ENCODE results near the gene SFRP5.
A peak's percentile ranks its signal among the peaks of the same experiment; 100 is the strongest.

The SFRP5 gene

GRCh38 chr10:97800474-97800873 is 28.7 kb upstream of the SFRP5 start:
- in situ Hi-C loops (cut with HindIII; ENCODE audit: low sequenced_read_pairs): no loop called here
- no peak overlapping the region for H3K4me3 ChIP-seq (ENCODE audit: low read depth, low read length)
- no peak for DNase-seq (ENCODE audit: low read depth, low spot score)
- TF ChIP-seq CTCF (IDR thresholded peaks at IDR 0.05; ENCODE audit: low read depth, low read length): no peak

GRCh38 chr10:97798958-97799610 is 27.3 kb upstream of the SFRP5 start:
- no peak overlapping the region for H3K4me3 ChIP-seq (ENCODE audit: low read depth, low read length)
- in situ Hi-C loops (cut with HindIII; ENCODE audit: low sequenced_read_pairs): no loop called here
- DNase-seq (ENCODE audit: low read depth, low spot score): no peak
- no peak for TF ChIP-seq CTCF (IDR thresholded peaks at IDR 0.05; ENCODE audit: low read depth, low read length)

- in situ Hi-C loops (cut with HindIII; ENCODE audit: low sequenced_read_pairs): no loop called here
- no peak overlapping the region for H3K4me3 ChIP-seq (ENCODE audit: low read depth, low read length)
- DNase-seq (ENCODE audit: low read depth, low spot score): no peak
- no peak for TF ChIP-seq CTCF (IDR thresholded peaks at IDR 0.05; ENCODE audit: low read depth, low read length)
These were observed 24.9 kb upstream of the SFRP5 start for GRCh38 chr10:97796651-97797050.

- no peak for DNase-seq (ENCODE audit: low read depth, low spot score)
- no peak overlapping the region for H3K4me3 ChIP-seq (ENCODE audit: low read depth, low read length)
- in situ Hi-C loops (cut with HindIII; ENCODE audit: low sequenced_read_pairs): no loop called here
- TF ChIP-seq CTCF (IDR thresholded peaks at IDR 0.05; ENCODE audit: low read depth, low read length): no peak
These were observed 24.1 kb upstream of the SFRP5 start for GRCh38 chr10:97795886-97796285.

GRCh38 chr10:97791824-97792721 is 20.3 kb upstream of the SFRP5 start:
- DNase-seq (ENCODE audit: low read depth, low spot score): peak; percentile 32
- peak; percentile 98 for TF ChIP-seq CTCF (IDR thresholded peaks at IDR 0.05; ENCODE audit: low read depth, low read length)
- in situ Hi-C loops (cut with HindIII; ENCODE audit: low sequenced_read_pairs): no loop called here
- no peak overlapping the region for H3K4me3 ChIP-seq (ENCODE audit: low read depth, low read length)

- in situ Hi-C loops (cut with HindIII; ENCODE audit: low sequenced_read_pairs): no loop called here
- no peak for TF ChIP-seq CTCF (IDR thresholded peaks at IDR 0.05; ENCODE audit: low read depth, low read length)
- DNase-seq (ENCODE audit: low read depth, low spot score): no peak
These were observed 18.1 kb upstream of the SFRP5 start for GRCh38 chr10:97789770-97790397.

More at GRCh38 chr10:97789770-97790397, 18.1 kb upstream of the SFRP5 start:
- no peak overlapping the region for H3K4me3 ChIP-seq (ENCODE audit: low read depth, low read length)
